ENCODE data around the gene DLX1. TPM values are rescaled to one million over a fixed set of nuclear protein-coding genes. Genes with fewer than 3 reads are reported as not detected.

DLX1 gene
- total and polyA plus RNA-seq, 9 of the 15 experiments (the other 6 are each of a cell fraction or from before 2014, with no cell fraction given) = 1.9 to 26.2 (median 9.6) TPM

DNA sequence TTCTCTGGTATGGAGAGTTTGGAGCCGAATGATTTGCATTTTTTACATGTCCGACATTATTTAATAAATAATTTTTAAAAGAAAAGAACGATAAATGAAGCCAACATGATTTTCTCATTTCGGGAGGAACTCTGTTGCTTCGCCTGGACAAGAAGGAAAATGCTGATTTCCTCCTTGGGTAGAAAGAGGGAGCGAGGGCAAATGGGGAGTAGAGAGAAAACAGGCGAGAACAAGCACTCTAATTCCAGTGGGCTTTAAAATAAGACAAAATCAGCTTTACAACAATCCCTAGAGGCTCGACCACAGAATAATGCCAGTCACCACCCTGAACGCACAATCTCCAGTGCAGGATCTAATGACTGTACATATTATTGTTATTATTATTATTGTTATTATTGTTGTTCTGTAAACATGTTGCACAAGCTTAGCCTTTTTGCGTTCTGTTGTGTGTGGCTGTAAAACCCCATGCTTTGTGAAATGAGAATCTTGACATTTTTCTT is 3.7 kb downstream of the DLX1 start:
- Histone ChIP-seq H3K36me3 (ENCODE audit: control insufficient read depth, insufficient read depth, low read length) (peaks cover 20% of the 10 kb centered on the region; the same call in 1 of the 3 replicates), H3K27me3 (ENCODE audit: control insufficient read depth in 2 of 2, insufficient read depth in 2 of 2, low read length in 2 of 2) (no peaks in the 10 kb centered on the region), H3K4me2 (ENCODE audit: insufficient read depth, low read length) (no peak overlapping the region), H3K4me3 (no peak overlapping the region), H3K9me1 (ENCODE audit: control insufficient read depth, insufficient read depth, low read length) (no peaks in the 10 kb centered on the region), H3K79me2 (ENCODE audit: control insufficient read depth, insufficient read depth, low read length) (peaks cover 8% of the 10 kb centered on the region; the same call in 2 of the 3 replicates), H3K4me1 (replicated peaks in 1 of 2; ENCODE audit: control insufficient read depth in 2 of 2, insufficient read depth in 2 of 2, low read length in 2 of 2) (peaks cover 8 to 31% of the 10 kb centered on the region in 2 experiments; a peak in 4 of 5 replicates), H2AFZ (ENCODE audit: low read depth, low read length) (no peak overlapping the region), H4K20me1 (replicated peaks; ENCODE audit: control insufficient read depth, insufficient read depth, low read length) (no peaks in the 10 kb centered on the region), H3K9ac (ENCODE audit: insufficient read depth in 1 of 2, low read depth in 2 of 2, low read length in 2 of 2) (no peak overlapping the region), H3K9me3 (replicated peaks; ENCODE audit: control insufficient read depth, insufficient read depth, low read depth, low read length) (no peaks in the 10 kb centered on the region), H3K27ac (ENCODE audit: extremely low read depth, low read depth, low read length) (no peak overlapping the region)
- no peak for ATAC-seq
- in situ Hi-C loops (cut with MboI) (no loop called here), intact Hi-C loops (cut with micrococcal nuclease) (no loop called here)
- TF ChIP-seq, protein P1, sequence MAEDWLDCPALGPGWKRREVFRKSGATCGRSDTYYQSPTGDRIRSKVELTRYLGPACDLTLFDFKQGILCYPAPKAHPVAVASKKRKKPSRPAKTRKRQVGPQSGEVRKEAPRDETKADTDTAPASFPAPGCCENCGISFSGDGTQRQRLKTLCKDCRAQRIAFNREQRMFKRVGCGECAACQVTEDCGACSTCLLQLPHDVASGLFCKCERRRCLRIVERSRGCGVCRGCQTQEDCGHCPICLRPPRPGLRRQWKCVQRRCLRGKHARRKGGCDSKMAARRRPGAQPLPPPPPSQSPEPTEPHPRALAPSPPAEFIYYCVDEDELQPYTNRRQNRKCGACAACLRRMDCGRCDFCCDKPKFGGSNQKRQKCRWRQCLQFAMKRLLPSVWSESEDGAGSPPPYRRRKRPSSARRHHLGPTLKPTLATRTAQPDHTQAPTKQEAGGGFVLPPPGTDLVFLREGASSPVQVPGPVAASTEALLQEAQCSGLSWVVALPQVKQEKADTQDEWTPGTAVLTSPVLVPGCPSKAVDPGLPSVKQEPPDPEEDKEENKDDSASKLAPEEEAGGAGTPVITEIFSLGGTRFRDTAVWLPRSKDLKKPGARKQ (CRISPR knock-in tag; IDR thresholded peaks at IDR 0.05) = no peak
- TF ChIP-seq SP2 (IDR thresholded peaks at IDR 0.05; ENCODE audit: extremely low read depth, low read depth, low read length, poor library complexity, severe bottlenecking) = no peak
- CTCF ChIA-PET (ENCODE audit: low intra/inter-chr PET ratio) = no interaction called here
- POLR2A ChIA-PET = interaction anchor here (0.6 to 1.7 kb wide), 4 partner anchors 11 to 168 kb away, joined by 3 read pairs; no protein-coding TSS in a partner anchor
- no peak for FAIRE-seq
- no TSS peak for BruUV-seq (replicated peaks)
- WGBS (ENCODE audit: insufficient coverage, low coverage, missing lambda C conversion rate) = 83% methylated on average over 10 of the region's 10 CpGs
- no peak for DNase-seq (ENCODE audit: extremely low read depth in 1 of 4, low spot score in 3 of 4)

DNA sequence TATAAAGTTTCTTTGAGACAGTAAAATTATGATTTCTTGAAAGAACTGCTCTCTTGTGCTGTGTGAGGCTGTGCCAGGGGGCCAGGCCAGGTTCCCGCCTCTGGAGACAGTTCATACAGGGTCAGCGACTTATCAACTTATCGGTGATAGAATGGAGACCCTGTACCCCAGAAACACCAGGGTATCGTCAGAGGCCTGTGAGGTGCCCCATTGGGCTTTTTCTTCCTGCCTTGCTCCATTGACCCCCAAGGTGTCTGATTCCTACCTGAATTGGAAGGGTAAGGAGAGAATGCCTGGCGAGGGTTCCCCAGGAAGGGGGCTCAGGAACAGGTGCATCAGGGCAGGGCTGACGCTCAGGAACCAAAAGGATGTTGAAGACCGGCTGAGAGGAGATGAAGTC is 4.3 kb downstream of the DLX1 start:
- H3K4me2 ChIP-seq (ENCODE audit: insufficient read depth, low read length) = no peak overlapping the region
- H2AFZ ChIP-seq (ENCODE audit: low read depth, low read length) = no peak overlapping the region
- ChIA-PET CTCF (ENCODE audit: low intra/inter-chr PET ratio) (no interaction called here), POLR2A (interaction anchor here (0.8 to 1.7 kb wide), 2 partner anchors 10 to 16 kb away, joined by 3 read pairs; no protein-coding TSS in a partner anchor)
- peaks cover 7 to 25% of the 10 kb centered on the region in 2 experiments; a peak in 3 of 5 replicates for H3K4me1 ChIP-seq (replicated peaks in 1 of 2; ENCODE audit: control insufficient read depth in 2 of 2, insufficient read depth in 2 of 2, low read length in 2 of 2)
- H3K79me2 ChIP-seq (ENCODE audit: control insufficient read depth, insufficient read depth, low read length) = peaks cover 8% of the 10 kb centered on the region; the same call in 2 of the 3 replicates
- no peak overlapping the region for H3K27ac ChIP-seq (ENCODE audit: extremely low read depth, low read depth, low read length)
- H3K9me3 ChIP-seq (replicated peaks; ENCODE audit: control insufficient read depth, insufficient read depth, low read depth, low read length) = no peaks in the 10 kb centered on the region
- no peak for DNase-seq (ENCODE audit: extremely low read depth in 1 of 4, low spot score in 3 of 4)
- in situ Hi-C loops (cut with MboI) (no loop called here), intact Hi-C loops (cut with micrococcal nuclease) (no loop called here)
- peaks cover 20% of the 10 kb centered on the region; the same call in 1 of the 3 replicates for H3K36me3 ChIP-seq (ENCODE audit: control insufficient read depth, insufficient read depth, low read length)
- no peaks in the 10 kb centered on the region for H4K20me1 ChIP-seq (replicated peaks; ENCODE audit: control insufficient read depth, insufficient read depth, low read length)
- H3K9me1 ChIP-seq (ENCODE audit: control insufficient read depth, insufficient read depth, low read length) = no peaks in the 10 kb centered on the region
- no peak overlapping the region for H3K9ac ChIP-seq (ENCODE audit: insufficient read depth in 1 of 2, low read depth in 2 of 2, low read length in 2 of 2)
- no peaks in the 10 kb centered on the region for H3K27me3 ChIP-seq (ENCODE audit: control insufficient read depth in 2 of 2, insufficient read depth in 2 of 2, low read length in 2 of 2)
- no peak overlapping the region for H3K4me3 ChIP-seq
- ATAC-seq = no peak
- FAIRE-seq = no peak
- BruUV-seq (replicated peaks) = no TSS peak
- WGBS (ENCODE audit: insufficient coverage, low coverage, missing lambda C conversion rate) = 81% methylated on average over 7 of the region's 7 CpGs
- TF ChIP-seq ZNF668 (CRISPR knock-in tag; IDR thresholded peaks at IDR 0.05) (no peak), ZSCAN32 (CRISPR knock-in tag; IDR thresholded peaks at IDR 0.05) (no peak)
- TF ChIP-seq, protein P2, sequence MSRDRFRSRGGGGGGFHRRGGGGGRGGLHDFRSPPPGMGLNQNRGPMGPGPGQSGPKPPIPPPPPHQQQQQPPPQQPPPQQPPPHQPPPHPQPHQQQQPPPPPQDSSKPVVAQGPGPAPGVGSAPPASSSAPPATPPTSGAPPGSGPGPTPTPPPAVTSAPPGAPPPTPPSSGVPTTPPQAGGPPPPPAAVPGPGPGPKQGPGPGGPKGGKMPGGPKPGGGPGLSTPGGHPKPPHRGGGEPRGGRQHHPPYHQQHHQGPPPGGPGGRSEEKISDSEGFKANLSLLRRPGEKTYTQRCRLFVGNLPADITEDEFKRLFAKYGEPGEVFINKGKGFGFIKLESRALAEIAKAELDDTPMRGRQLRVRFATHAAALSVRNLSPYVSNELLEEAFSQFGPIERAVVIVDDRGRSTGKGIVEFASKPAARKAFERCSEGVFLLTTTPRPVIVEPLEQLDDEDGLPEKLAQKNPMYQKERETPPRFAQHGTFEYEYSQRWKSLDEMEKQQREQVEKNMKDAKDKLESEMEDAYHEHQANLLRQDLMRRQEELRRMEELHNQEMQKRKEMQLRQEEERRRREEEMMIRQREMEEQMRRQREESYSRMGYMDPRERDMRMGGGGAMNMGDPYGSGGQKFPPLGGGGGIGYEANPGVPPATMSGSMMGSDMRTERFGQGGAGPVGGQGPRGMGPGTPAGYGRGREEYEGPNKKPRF (IDR thresholded peaks at IDR 0.05; ENCODE audit: low read depth, low read length) = no peak

All from K562 (cell line).